ENCODE results near the gene TRAPPC6A. TPM values are rescaled to one million over a fixed set of nuclear protein-coding genes. Genes with fewer than 3 reads are reported as not detected.

Gene TRAPPC6A
- total and polyA plus RNA-seq, 5 donors from 2014 or later = 54.7 to 182 (median 164) TPM

DNA sequence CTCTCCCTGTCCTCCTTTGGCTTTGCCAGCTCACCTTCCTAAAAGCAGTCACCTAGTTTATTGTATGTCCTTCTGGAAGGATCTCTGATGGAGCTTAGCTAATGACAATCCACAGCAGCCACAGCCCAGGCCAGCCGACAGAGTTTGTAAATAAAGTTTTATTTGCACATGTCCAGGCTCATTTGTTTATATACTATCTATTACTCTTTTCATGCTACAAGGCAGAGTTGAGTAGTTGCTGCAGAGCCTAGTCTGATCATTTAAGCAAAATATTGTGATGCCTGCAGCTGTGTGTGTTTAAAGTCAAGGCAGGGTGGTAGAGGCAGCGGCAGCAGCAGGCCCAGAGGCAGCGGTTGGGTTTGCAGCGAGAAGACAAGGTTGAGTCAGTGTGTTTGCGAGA is 49.9 kb downstream of the TRAPPC6A start:
- no peak overlapping the region for H3K4me3 ChIP-seq (ENCODE audit: low read depth, low read length)
- ATAC-seq (ENCODE audit: low read depth in 2 of 2) = no peak
- no peaks in the 10 kb centered on the region for H3K36me3 ChIP-seq (ENCODE audit: control insufficient read depth, insufficient read depth, low read length)
- Mint-ChIP-seq H3K4me3 (no peak overlapping the region), H3K9me3 (no peaks in the 10 kb centered on the region), H3K27ac (peak overlapping the region in 1 of 3 donors; percentile 11), H3K4me1 (peaks cover 6 to 20% (median 13%) of the 10 kb centered on the region in 4 donors), H3K27me3 (no peaks in the 10 kb centered on the region), H3K36me3 (no peaks in the 10 kb centered on the region)
- H3K27me3 ChIP-seq (ENCODE audit: control insufficient read depth, insufficient read depth, low read length) = no peaks in the 10 kb centered on the region
- peaks cover 4% of the 10 kb centered on the region for H3K4me1 ChIP-seq (ENCODE audit: control insufficient read depth, insufficient read depth, low read length, poor library complexity, severe bottlenecking)
- no peaks in the 10 kb centered on the region for H3K9me3 ChIP-seq (ENCODE audit: control insufficient read depth in 2 of 2, low read length in 2 of 2)
- no peak overlapping the region for H3K27ac ChIP-seq (ENCODE audit: insufficient read depth, low read length, poor library complexity, severe bottlenecking)
- DNase-seq = no peak

DNA sequence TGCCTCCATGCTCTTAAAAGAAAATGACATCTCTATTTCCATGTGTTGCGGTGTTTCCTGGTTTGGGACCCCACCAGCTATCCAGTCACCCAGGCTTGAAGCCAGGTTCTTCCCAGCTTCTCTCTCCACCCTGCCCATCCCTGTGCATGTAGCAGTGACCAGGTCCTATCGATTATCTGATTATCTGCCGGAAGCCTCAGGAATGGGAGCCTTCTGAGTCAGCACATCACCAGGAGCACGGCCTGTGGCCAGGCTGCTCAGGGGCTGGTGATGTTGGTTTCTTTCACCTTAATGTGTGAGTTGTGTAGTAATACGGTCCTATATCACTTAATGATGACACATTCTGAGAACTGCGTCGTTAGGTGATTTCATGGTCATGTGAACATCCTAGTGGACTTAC is 51.4 kb downstream of the TRAPPC6A start:
- Histone ChIP-seq H3K4me1 (ENCODE audit: control insufficient read depth, insufficient read depth, low read length, poor library complexity, severe bottlenecking) (peaks cover 4% of the 10 kb centered on the region), H3K9me3 (ENCODE audit: control insufficient read depth in 2 of 2, low read length in 2 of 2) (no peaks in the 10 kb centered on the region), H3K4me3 (ENCODE audit: low read depth, low read length) (no peak overlapping the region), H3K36me3 (ENCODE audit: control insufficient read depth, insufficient read depth, low read length) (no peaks in the 10 kb centered on the region), H3K27me3 (ENCODE audit: control insufficient read depth, insufficient read depth, low read length) (no peaks in the 10 kb centered on the region), H3K27ac (ENCODE audit: insufficient read depth, low read length, poor library complexity, severe bottlenecking) (no peak overlapping the region)
- DNase-seq (no peak), ATAC-seq (ENCODE audit: low read depth in 2 of 2) (no peak)
- Mint-ChIP-seq H3K27ac (peak overlapping the region in 1 of 3 donors; percentile 69), H3K4me3 (no peak overlapping the region), H3K36me3 (no peaks in the 10 kb centered on the region), H3K9me3 (no peaks in the 10 kb centered on the region), H3K4me1 (peaks cover 1 to 25% (median 13%) of the 10 kb centered on the region in 4 donors), H3K27me3 (no peaks in the 10 kb centered on the region)

DNA sequence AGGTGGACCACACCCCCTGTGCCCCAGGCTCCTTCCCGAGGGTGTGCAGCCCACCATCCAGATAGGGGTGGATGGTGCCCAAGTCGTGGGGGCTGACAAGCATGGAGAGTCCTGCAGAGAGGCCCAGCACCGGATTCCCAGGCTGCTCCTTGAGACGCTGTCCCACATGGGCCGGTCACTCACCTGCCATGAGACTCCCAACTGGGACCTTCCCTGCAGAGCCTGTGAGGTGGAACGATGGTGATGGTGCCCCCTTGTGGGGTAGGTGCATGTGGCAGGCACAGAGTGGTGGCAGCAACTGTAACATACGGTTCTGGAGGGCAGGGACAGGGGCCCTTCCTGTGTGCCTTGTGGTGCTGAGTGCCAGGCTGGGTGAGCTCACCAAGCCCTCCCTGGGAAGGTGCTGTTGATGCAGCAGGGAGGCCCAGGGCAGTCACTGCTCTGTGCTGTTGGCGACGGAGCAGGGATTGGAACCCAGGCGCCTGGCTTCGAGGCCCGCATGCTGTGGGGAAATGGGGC is 52.0 kb downstream of the TRAPPC6A start:
- Mint-ChIP-seq H3K36me3 (no peaks in the 10 kb centered on the region), H3K9me3 (no peaks in the 10 kb centered on the region), H3K27me3 (no peaks in the 10 kb centered on the region), H3K4me3 (no peak overlapping the region), H3K4me1 (peaks cover 0 to 29% (median 12%) of the 10 kb centered on the region in 4 donors), H3K27ac (no peak overlapping the region)
- DNase-seq (peak; percentile 34 to 73 (median 51)), ATAC-seq (ENCODE audit: low read depth in 2 of 2) (peak; percentile 74 to 78)
- Histone ChIP-seq H3K27ac (ENCODE audit: insufficient read depth, low read length, poor library complexity, severe bottlenecking) (no peak overlapping the region), H3K9me3 (ENCODE audit: control insufficient read depth in 2 of 2, low read length in 2 of 2) (no peaks in the 10 kb centered on the region), H3K27me3 (ENCODE audit: control insufficient read depth, insufficient read depth, low read length) (no peaks in the 10 kb centered on the region), H3K4me1 (ENCODE audit: control insufficient read depth, insufficient read depth, low read length, poor library complexity, severe bottlenecking) (peaks cover 4% of the 10 kb centered on the region), H3K4me3 (ENCODE audit: low read depth, low read length) (no peak overlapping the region), H3K36me3 (ENCODE audit: control insufficient read depth, insufficient read depth, low read length) (no peaks in the 10 kb centered on the region)

DNA sequence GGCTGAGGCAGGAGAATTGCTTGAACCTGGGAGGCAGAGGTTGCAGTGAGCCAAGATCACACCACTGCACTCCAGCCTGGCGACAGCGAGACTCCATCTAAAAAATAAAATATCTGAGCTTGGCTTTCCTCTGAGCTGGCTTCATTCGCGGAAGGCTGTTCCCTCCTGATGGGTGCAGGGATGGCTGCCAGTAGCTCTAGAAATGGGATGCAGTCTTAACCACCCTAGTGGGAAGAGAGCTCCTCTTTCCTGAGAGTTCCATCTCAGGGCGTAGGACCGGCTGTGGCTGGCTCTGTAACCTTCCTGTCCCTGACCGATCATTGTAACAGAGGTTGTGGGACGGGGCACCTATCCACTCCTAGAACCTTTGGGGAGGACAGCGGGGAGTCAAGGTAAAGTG is 52.7 kb downstream of the TRAPPC6A start:
- no peaks in the 10 kb centered on the region for H3K27me3 Mint-ChIP-seq
- no peak for ATAC-seq (ENCODE audit: low read depth in 2 of 2)
- Histone ChIP-seq H3K27me3 (ENCODE audit: control insufficient read depth, insufficient read depth, low read length) (no peaks in the 10 kb centered on the region), H3K27ac (ENCODE audit: insufficient read depth, low read length, poor library complexity, severe bottlenecking) (no peak overlapping the region), H3K4me3 (ENCODE audit: low read depth, low read length) (no peak overlapping the region), H3K36me3 (ENCODE audit: control insufficient read depth, insufficient read depth, low read length) (no peaks in the 10 kb centered on the region), H3K4me1 (ENCODE audit: control insufficient read depth, insufficient read depth, low read length, poor library complexity, severe bottlenecking) (peaks cover 4% of the 10 kb centered on the region), H3K9me3 (ENCODE audit: control insufficient read depth in 2 of 2, low read length in 2 of 2) (no peaks in the 10 kb centered on the region)
- H3K36me3 Mint-ChIP-seq = no peaks in the 10 kb centered on the region
- H3K4me1 Mint-ChIP-seq = peaks cover 0 to 35% (median 14%) of the 10 kb centered on the region in 4 donors
- DNase-seq = no peak
- no peak overlapping the region for H3K4me3 Mint-ChIP-seq
- no peak overlapping the region for H3K27ac Mint-ChIP-seq
- no peaks in the 10 kb centered on the region for H3K9me3 Mint-ChIP-seq

DNA sequence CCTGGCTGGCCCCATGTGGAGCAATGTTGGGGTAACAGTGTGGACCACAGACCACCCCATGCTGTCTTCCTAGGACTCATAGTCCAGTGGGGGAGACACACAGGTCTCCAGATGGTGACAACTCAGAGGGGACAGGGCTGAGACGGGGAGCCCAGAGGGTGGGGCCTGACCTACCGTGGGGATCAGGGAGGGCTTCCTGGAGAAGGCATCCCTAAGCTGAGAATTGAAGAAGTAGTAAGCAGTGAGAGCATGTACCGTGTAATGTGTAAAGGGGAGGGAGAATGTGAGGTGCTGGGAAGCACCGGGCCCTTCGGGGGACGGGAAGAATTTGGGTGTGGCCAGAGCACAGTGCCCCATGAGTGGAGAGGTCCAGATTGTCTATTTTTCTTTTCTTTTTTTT is 54.0 kb downstream of the TRAPPC6A start:
- no peaks in the 10 kb centered on the region for H3K27me3 Mint-ChIP-seq
- no peaks in the 10 kb centered on the region for H3K36me3 ChIP-seq (ENCODE audit: control insufficient read depth, insufficient read depth, low read length)
- H3K9me3 ChIP-seq (ENCODE audit: control insufficient read depth in 2 of 2, low read length in 2 of 2) = no peaks in the 10 kb centered on the region
- H3K27me3 ChIP-seq (ENCODE audit: control insufficient read depth, insufficient read depth, low read length) = no peaks in the 10 kb centered on the region
- peaks cover 0 to 42% (median 17%) of the 10 kb centered on the region in 4 donors for H3K4me1 Mint-ChIP-seq
- no peak overlapping the region for H3K27ac ChIP-seq (ENCODE audit: insufficient read depth, low read length, poor library complexity, severe bottlenecking)
- H3K27ac Mint-ChIP-seq = peak overlapping the region in 1 of 3 donors; percentile 49
- no peak for ATAC-seq (ENCODE audit: low read depth in 2 of 2)
- no peaks in the 10 kb centered on the region for H3K9me3 Mint-ChIP-seq
- H3K4me1 ChIP-seq (ENCODE audit: control insufficient read depth, insufficient read depth, low read length, poor library complexity, severe bottlenecking) = peaks cover 4% of the 10 kb centered on the region
- H3K4me3 Mint-ChIP-seq = no peak overlapping the region
- DNase-seq = no peak
- no peaks in the 10 kb centered on the region for H3K36me3 Mint-ChIP-seq
- no peak overlapping the region for H3K4me3 ChIP-seq (ENCODE audit: low read depth, low read length)

DNA sequence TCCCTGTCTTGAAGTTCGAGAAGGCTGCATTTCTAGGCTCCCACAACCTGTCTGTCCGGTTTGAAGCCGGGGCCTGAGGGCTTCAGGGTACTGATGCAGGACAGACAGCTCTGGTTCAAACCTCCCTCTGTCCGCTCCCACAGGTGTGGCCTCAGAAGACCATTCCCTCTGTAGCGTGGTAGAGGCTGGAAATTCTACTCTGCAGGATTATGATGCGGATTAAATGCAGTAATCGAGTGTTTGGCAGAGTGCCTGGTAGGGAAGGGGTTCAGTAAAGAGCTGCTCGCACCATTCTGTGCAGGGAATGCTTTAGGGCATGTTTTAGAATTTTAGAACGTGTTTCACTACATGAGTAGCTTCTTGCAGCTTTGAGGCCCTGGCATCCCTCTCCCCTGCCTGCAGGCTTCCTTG is 54.6 kb downstream of the TRAPPC6A start:
- Histone ChIP-seq H3K4me3 (ENCODE audit: low read depth, low read length) (no peak overlapping the region), H3K27me3 (ENCODE audit: control insufficient read depth, insufficient read depth, low read length) (no peaks in the 10 kb centered on the region), H3K9me3 (ENCODE audit: control insufficient read depth in 2 of 2, low read length in 2 of 2) (no peaks in the 10 kb centered on the region), H3K4me1 (ENCODE audit: control insufficient read depth, insufficient read depth, low read length, poor library complexity, severe bottlenecking) (peaks cover 4% of the 10 kb centered on the region), H3K36me3 (ENCODE audit: control insufficient read depth, insufficient read depth, low read length) (no peaks in the 10 kb centered on the region), H3K27ac (ENCODE audit: insufficient read depth, low read length, poor library complexity, severe bottlenecking) (no peak overlapping the region)
- peak overlapping the region in 1 of 3 donors; percentile 49 for H3K27ac Mint-ChIP-seq
- no peaks in the 10 kb centered on the region for H3K9me3 Mint-ChIP-seq
- peaks cover 0 to 48% (median 18%) of the 10 kb centered on the region in 4 donors for H3K4me1 Mint-ChIP-seq
- DNase-seq (no peak), ATAC-seq (ENCODE audit: low read depth in 2 of 2) (no peak)
- H3K36me3 Mint-ChIP-seq = no peaks in the 10 kb centered on the region
- no peaks in the 10 kb centered on the region for H3K27me3 Mint-ChIP-seq
- no peak overlapping the region for H3K4me3 Mint-ChIP-seq

DNA sequence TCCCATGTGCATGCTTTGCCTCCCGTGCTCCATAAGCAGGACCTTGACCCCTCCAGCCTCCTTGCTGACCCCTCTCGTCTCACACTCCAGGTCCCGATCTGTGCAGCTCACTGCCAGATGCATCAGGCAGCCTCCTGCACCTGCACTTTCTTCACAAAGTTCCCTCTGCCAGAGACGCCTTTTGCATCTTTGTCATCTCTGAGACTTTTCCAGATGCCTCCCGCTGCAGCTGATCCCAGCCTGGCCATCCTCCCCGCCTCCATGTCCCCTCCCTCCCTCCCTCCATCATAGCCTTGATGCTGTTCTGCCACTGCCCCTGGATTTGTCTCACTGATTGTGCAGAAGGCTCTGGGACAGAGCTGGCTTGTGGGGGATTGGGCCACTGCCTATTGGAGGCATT is 55.2 kb downstream of the TRAPPC6A start:
- no peaks in the 10 kb centered on the region for H3K27me3 ChIP-seq (ENCODE audit: control insufficient read depth, insufficient read depth, low read length)
- H3K27me3 Mint-ChIP-seq = no peaks in the 10 kb centered on the region
- no peak overlapping the region for H3K27ac ChIP-seq (ENCODE audit: insufficient read depth, low read length, poor library complexity, severe bottlenecking)
- DNase-seq = no peak
- H3K27ac Mint-ChIP-seq = no peak overlapping the region
- H3K4me3 ChIP-seq (ENCODE audit: low read depth, low read length) = no peak overlapping the region
- H3K4me1 Mint-ChIP-seq = peaks cover 0 to 54% (median 20%) of the 10 kb centered on the region in 4 donors
- H3K36me3 ChIP-seq (ENCODE audit: control insufficient read depth, insufficient read depth, low read length) = no peaks in the 10 kb centered on the region
- ATAC-seq (ENCODE audit: low read depth in 2 of 2) = no peak
- H3K9me3 Mint-ChIP-seq = no peaks in the 10 kb centered on the region
- no peaks in the 10 kb centered on the region for H3K36me3 Mint-ChIP-seq
- peaks cover 4% of the 10 kb centered on the region for H3K4me1 ChIP-seq (ENCODE audit: control insufficient read depth, insufficient read depth, low read length, poor library complexity, severe bottlenecking)
- no peak overlapping the region for H3K4me3 Mint-ChIP-seq
- H3K9me3 ChIP-seq (ENCODE audit: control insufficient read depth in 2 of 2, low read length in 2 of 2) = no peaks in the 10 kb centered on the region

DNA sequence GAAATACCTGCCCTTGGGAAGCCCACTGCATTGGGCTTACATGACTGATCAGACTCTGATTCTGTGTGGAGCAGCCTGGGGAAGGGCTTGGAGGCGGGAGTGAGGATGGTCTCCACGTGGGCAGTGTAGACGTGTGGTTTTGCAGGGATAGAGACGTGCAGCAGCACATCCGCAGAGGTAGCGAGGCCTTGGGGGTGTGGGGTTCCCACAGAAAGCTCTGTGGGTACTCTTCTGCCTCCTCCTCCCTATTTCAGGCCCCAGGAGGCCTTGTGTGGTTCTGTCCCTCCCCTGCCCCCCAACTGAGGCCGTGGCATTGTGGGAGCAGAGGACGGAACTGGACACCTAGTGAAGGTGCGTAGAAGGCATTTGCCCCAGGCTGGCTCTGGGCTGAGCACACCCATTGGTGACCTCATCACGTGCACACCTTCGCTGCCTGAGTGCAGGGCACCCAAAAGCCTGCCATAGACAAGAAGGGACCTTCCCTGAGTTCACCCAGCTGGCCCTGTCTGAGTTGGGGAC is 56.2 kb downstream of the TRAPPC6A start:
- H3K9me3 ChIP-seq (ENCODE audit: control insufficient read depth in 2 of 2, low read length in 2 of 2) = no peaks in the 10 kb centered on the region
- no peak overlapping the region for H3K27ac ChIP-seq (ENCODE audit: insufficient read depth, low read length, poor library complexity, severe bottlenecking)
- no peaks in the 10 kb centered on the region for H3K27me3 Mint-ChIP-seq
- H3K4me3 ChIP-seq (ENCODE audit: low read depth, low read length) = no peak overlapping the region
- H3K4me1 ChIP-seq (ENCODE audit: control insufficient read depth, insufficient read depth, low read length, poor library complexity, severe bottlenecking) = peaks cover 13% of the 10 kb centered on the region
- H3K27ac Mint-ChIP-seq = no peak overlapping the region
- no peaks in the 10 kb centered on the region for H3K36me3 ChIP-seq (ENCODE audit: control insufficient read depth, insufficient read depth, low read length)
- peaks cover 0 to 63% (median 26%) of the 10 kb centered on the region in 4 donors for H3K4me1 Mint-ChIP-seq
- H3K4me3 Mint-ChIP-seq = no peak overlapping the region
- no peaks in the 10 kb centered on the region for H3K36me3 Mint-ChIP-seq
- ATAC-seq (ENCODE audit: low read depth in 2 of 2) (no peak), DNase-seq (no peak)
- no peaks in the 10 kb centered on the region for H3K27me3 ChIP-seq (ENCODE audit: control insufficient read depth, insufficient read depth, low read length)
- no peaks in the 10 kb centered on the region for H3K9me3 Mint-ChIP-seq

Data from CD4-positive, CD25-positive, alpha-beta regulatory T cell (primary cell).